SU-DHL-6 (cell line): ENCODE results near the gene ALG8.

Experiments used
- H2AFZ ChIP-seq: fragments of 200-600 bp; sonication (generic); 2 replicates; pipeline ENCODE4 v1.6.1; 2014; ENCODE audit warnings: low read depth, mild to moderate bottlenecking, moderate library complexity, mixed read lengths, antibody characterized with exemption, low read length; ENCODE audit not compliant: severe bottlenecking
- H3F3A ChIP-seq: fragments of 200-600 bp; shearing (Covaris generic); 2 replicates; pipeline ENCODE4 v1.6.0; 2016; ENCODE audit warnings: antibody characterized with exemption, mild to moderate bottlenecking; ENCODE audit not compliant: insufficient read depth
- H3K27ac ChIP-seq: fragments of 200-600 bp; sonication (generic); 2 replicates; pipeline ENCODE4 v1.5.1; 2016; ENCODE audit warnings: low read depth, mild to moderate bottlenecking, low read length, moderate library complexity, mixed read lengths
- H3K27me3 ChIP-seq: fragments of 200-600 bp; sonication (generic), shearing (Covaris generic); 2 replicates; pipeline ENCODE4 v1.6.0; 2014; ENCODE audit warnings: mild to moderate bottlenecking, low read length
- H3K36me3 ChIP-seq: fragments of 200-600 bp; sonication (generic); 2 replicates; pipeline ENCODE4 v1.6.1; 2014; ENCODE audit warnings: mild to moderate bottlenecking, low read length, mixed read lengths
- H3K4me2 ChIP-seq: fragments of 300-600, 200-600 bp; shearing (Covaris generic), sonication (generic); 2 replicates; pipeline ENCODE4 v1.6.0; 2014; ENCODE audit warnings: low read length, low read depth, mild to moderate bottlenecking; ENCODE audit not compliant: poor library complexity, severe bottlenecking
- H3K4me3 ChIP-seq: fragments of 200-600 bp; sonication (generic); 2 replicates; pipeline ENCODE4 v1.5.1; 2014; ENCODE audit warnings: antibody characterized with exemption, low read length, mild to moderate bottlenecking, mixed read lengths; ENCODE audit not compliant: insufficient read depth, poor library complexity, severe bottlenecking
- H3K79me2 ChIP-seq: fragments of 200-600 bp; sonication (generic); 2 replicates; pipeline ENCODE4 v1.6.1; 2014; ENCODE audit warnings: mild to moderate bottlenecking, low read length, moderate library complexity; ENCODE audit not compliant: insufficient read depth
- H3K9ac ChIP-seq: fragments of 200-600 bp; sonication (generic); 2 replicates; pipeline ENCODE4 v1.7.0; 2014; ENCODE audit warnings: mild to moderate bottlenecking, low read length
- H3K9me2 ChIP-seq: fragments of 200-600 bp; sonication (generic); replicated peaks from 2 replicates; pipeline ENCODE4 v1.6.1; 2014; ENCODE audit warnings: low read length; ENCODE audit not compliant: insufficient read depth
- H3K9me3 ChIP-seq: fragments of 200-600 bp; sonication (generic); 2 replicates; pipeline ENCODE4 v1.6.1; 2014; ENCODE audit warnings: low read length, mixed read lengths; ENCODE audit not compliant: insufficient read depth
- H4K20me1 ChIP-seq: fragments of 200-600 bp; sonication (generic); 2 replicates; pipeline ENCODE4 v1.6.1; 2014; ENCODE audit warnings: low read depth, mild to moderate bottlenecking, antibody characterized with exemption, low read length, moderate library complexity, mixed read lengths
- EZH2phosphoT487 ChIP-seq: fragments of 200-600 bp; sonication (generic), shearing (Covaris generic); conservative IDR thresholded peaks from 2 replicates; pipeline ENCODE4 v1.6.1; 2018; ENCODE audit warnings: mild to moderate bottlenecking, antibody characterized with exemption, low read length, moderate library complexity, mixed read lengths
- TF ChIP-seq, protein P1 (sequence below): fragments of 200-600 bp; sonication (generic); IDR thresholded peaks from one replicate; pipeline ENCODE4 v1.5.1; 2017; ENCODE audit warnings: antibody characterized with exemption, mild to moderate bottlenecking, low read length, moderate library complexity; ENCODE audit not compliant: insufficient read depth, poor library complexity, severe bottlenecking

Gene ALG8

DNA sequence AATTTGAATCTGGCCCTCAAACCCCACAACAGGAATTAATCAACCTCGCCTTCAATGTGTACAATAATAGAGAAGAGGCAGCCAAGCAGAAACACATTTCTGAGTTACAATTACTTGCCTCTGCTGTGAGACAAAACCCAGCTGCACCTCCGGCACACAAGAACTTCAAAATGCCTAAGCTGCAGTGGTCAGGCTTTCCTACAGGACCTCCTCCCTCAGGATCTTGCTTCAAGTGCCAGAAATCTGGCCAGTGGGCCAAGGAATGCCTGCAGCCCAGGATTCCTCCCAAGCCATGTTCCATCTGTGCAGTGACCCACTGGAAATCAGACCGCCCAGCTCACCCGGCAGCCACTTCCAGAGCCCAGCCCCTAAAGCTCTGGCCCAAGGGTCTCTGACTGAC lies 56.4 kb downstream of the ALG8 start:
- no peaks in the 10 kb centered on the region for H3K9me3 ChIP-seq
- H3K36me3 ChIP-seq = no peaks in the 10 kb centered on the region
- no peak overlapping the region for H2AFZ ChIP-seq
- H3K9ac ChIP-seq = no peak overlapping the region
- TF ChIP-seq, protein P1, sequence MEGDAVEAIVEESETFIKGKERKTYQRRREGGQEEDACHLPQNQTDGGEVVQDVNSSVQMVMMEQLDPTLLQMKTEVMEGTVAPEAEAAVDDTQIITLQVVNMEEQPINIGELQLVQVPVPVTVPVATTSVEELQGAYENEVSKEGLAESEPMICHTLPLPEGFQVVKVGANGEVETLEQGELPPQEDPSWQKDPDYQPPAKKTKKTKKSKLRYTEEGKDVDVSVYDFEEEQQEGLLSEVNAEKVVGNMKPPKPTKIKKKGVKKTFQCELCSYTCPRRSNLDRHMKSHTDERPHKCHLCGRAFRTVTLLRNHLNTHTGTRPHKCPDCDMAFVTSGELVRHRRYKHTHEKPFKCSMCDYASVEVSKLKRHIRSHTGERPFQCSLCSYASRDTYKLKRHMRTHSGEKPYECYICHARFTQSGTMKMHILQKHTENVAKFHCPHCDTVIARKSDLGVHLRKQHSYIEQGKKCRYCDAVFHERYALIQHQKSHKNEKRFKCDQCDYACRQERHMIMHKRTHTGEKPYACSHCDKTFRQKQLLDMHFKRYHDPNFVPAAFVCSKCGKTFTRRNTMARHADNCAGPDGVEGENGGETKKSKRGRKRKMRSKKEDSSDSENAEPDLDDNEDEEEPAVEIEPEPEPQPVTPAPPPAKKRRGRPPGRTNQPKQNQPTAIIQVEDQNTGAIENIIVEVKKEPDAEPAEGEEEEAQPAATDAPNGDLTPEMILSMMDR = no peak
- TF ChIP-seq EZH2phosphoT487 = no peak
- no peaks in the 10 kb centered on the region for H3F3A ChIP-seq
- peaks cover 14% of the 10 kb centered on the region for H3K79me2 ChIP-seq
- H3K27ac ChIP-seq = no peak overlapping the region
- no peaks in the 10 kb centered on the region for H3K9me2 ChIP-seq
- no peak overlapping the region for H3K4me3 ChIP-seq
- H4K20me1 ChIP-seq = no peaks in the 10 kb centered on the region
- H3K4me2 ChIP-seq = no peak overlapping the region
- H3K27me3 ChIP-seq = no peaks in the 10 kb centered on the region

DNA sequence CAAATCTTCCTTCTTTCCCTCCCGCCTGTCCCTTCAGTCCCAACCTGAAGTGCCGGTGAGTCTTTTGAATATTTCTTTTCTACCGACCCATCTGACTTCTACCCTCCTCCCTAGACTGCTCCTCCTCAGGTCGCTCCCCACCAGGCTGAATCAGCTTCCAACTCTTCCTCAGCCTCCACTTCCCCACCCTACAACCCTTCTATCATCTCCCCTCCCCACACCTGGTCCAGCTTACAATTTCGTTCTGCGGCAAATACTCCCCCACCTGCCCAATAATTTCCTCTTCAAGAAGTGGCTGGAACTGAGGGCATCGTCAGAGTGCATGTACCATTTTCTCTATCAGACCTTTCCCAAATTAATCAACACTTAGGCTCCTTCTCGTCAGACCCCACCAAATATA lies 57.3 kb downstream of the ALG8 start:
- H3K9me3 ChIP-seq = no peaks in the 10 kb centered on the region
- H2AFZ ChIP-seq = no peak overlapping the region
- H3K9ac ChIP-seq = no peak overlapping the region
- H4K20me1 ChIP-seq = no peaks in the 10 kb centered on the region
- H3K27me3 ChIP-seq = no peaks in the 10 kb centered on the region
- H3K9me2 ChIP-seq = no peaks in the 10 kb centered on the region
- TF ChIP-seq, protein P1 = no peak
- no peak overlapping the region for H3K27ac ChIP-seq
- H3K4me3 ChIP-seq = no peak overlapping the region
- H3K36me3 ChIP-seq = no peaks in the 10 kb centered on the region
- H3F3A ChIP-seq = no peaks in the 10 kb centered on the region
- H3K79me2 ChIP-seq = peaks cover 23% of the 10 kb centered on the region
- H3K4me2 ChIP-seq = no peak overlapping the region

DNA sequence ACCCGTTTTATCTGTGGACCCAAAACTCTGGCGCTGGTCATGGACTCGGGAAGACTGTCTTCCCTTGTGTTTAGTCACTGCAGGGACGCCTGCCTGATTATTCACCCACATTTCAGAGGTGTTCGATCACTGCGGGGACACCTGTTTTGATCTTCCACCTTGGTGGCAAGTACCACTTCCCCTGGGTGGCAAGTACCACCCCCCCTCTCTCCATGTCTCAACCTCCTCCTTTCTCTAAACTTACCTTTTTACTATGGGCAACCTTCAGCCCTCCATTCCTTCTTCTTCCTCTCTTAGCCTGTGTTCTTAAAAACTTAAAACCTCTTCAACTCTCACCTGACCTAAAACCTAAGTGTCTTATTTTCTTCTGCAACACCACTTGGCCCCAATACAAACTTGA lies 57.8 kb downstream of the ALG8 start:
- no peaks in the 10 kb centered on the region for H3K27me3 ChIP-seq
- H3K36me3 ChIP-seq = no peaks in the 10 kb centered on the region
- H3K4me3 ChIP-seq = no peak overlapping the region
- H3K79me2 ChIP-seq = peaks cover 28% of the 10 kb centered on the region
- no peaks in the 10 kb centered on the region for H3F3A ChIP-seq
- no peaks in the 10 kb centered on the region for H3K9me2 ChIP-seq
- TF ChIP-seq EZH2phosphoT487 = no peak
- TF ChIP-seq, protein P1 = no peak
- H3K27ac ChIP-seq = no peak overlapping the region
- no peak overlapping the region for H2AFZ ChIP-seq
- H3K9me3 ChIP-seq = no peaks in the 10 kb centered on the region
- H4K20me1 ChIP-seq = no peaks in the 10 kb centered on the region
- H3K4me2 ChIP-seq = no peak overlapping the region
- H3K9ac ChIP-seq = no peak overlapping the region
